ENCODE results near the gene DSCAM.
"Not testable (repeated sequence)": the region's sequence is repeated elsewhere in the genome, so short reads cannot be mapped to it uniquely, and the experiment has no call there.

DSCAM gene

GRCh38 chr21:40324389-40324788 is 522.6 kb downstream of the DSCAM start:
- Mint-ChIP-seq H3K4me3 (no peak overlapping the region), H3K9me3 (ENCODE audit: low read depth) (peaks cover 6% of the 10 kb centered on the region), H3K27me3 (no peaks in the 10 kb centered on the region), H3K4me1 (ENCODE audit: low read depth) (no peaks in the 10 kb centered on the region), H3K36me3 (no peaks in the 10 kb centered on the region), H3K27ac (no peak overlapping the region)

GRCh38 chr21:40320718-40321117 is 526.2 kb downstream of the DSCAM start:
- H3K4me1 Mint-ChIP-seq (ENCODE audit: low read depth); H3K36me3 Mint-ChIP-seq; H3K4me3 Mint-ChIP-seq; H3K9me3 Mint-ChIP-seq (ENCODE audit: low read depth); H3K27ac Mint-ChIP-seq; H3K27me3 Mint-ChIP-seq: not testable (repeated sequence)

GRCh38 chr21:40318371-40318770 is 528.6 kb downstream of the DSCAM start:
- H3K27me3 Mint-ChIP-seq: no peaks in the 10 kb centered on the region
- H3K36me3 Mint-ChIP-seq: no peaks in the 10 kb centered on the region
- H3K4me3 Mint-ChIP-seq: no peak overlapping the region
- no peak overlapping the region for H3K27ac Mint-ChIP-seq
- H3K4me1 Mint-ChIP-seq (ENCODE audit: low read depth): no peaks in the 10 kb centered on the region
- peaks cover 5% of the 10 kb centered on the region for H3K9me3 Mint-ChIP-seq (ENCODE audit: low read depth)

- Mint-ChIP-seq H3K4me1 (ENCODE audit: low read depth) (no peaks in the 10 kb centered on the region), H3K9me3 (ENCODE audit: low read depth) (peaks cover 5% of the 10 kb centered on the region), H3K36me3 (no peaks in the 10 kb centered on the region), H3K27me3 (no peaks in the 10 kb centered on the region), H3K27ac (no peak overlapping the region), H3K4me3 (no peak overlapping the region)
Observed at GRCh38 chr21:40316104-40316503, 530.9 kb downstream of the DSCAM start.

GRCh38 chr21:40315626-40316025 is 531.3 kb downstream of the DSCAM start:
- no peaks in the 10 kb centered on the region for H3K36me3 Mint-ChIP-seq
- no peak overlapping the region for H3K27ac Mint-ChIP-seq
- H3K27me3 Mint-ChIP-seq: no peaks in the 10 kb centered on the region
- H3K4me1 Mint-ChIP-seq (ENCODE audit: low read depth): no peaks in the 10 kb centered on the region
- H3K4me3 Mint-ChIP-seq: no peak overlapping the region
- H3K9me3 Mint-ChIP-seq (ENCODE audit: low read depth): peaks cover 5% of the 10 kb centered on the region

- Mint-ChIP-seq H3K27me3 (no peaks in the 10 kb centered on the region), H3K36me3 (no peaks in the 10 kb centered on the region), H3K27ac (no peak overlapping the region), H3K4me3 (no peak overlapping the region), H3K9me3 (ENCODE audit: low read depth) (peaks cover 5% of the 10 kb centered on the region), H3K4me1 (ENCODE audit: low read depth) (no peaks in the 10 kb centered on the region)
Observed at GRCh38 chr21:40313260-40313659, 533.7 kb downstream of the DSCAM start.

- H3K4me1 Mint-ChIP-seq (ENCODE audit: low read depth): no peaks in the 10 kb centered on the region
- no peak overlapping the region for H3K4me3 Mint-ChIP-seq
- H3K27me3 Mint-ChIP-seq: no peaks in the 10 kb centered on the region
- no peak overlapping the region for H3K27ac Mint-ChIP-seq
- H3K9me3 Mint-ChIP-seq (ENCODE audit: low read depth): peaks cover 21% of the 10 kb centered on the region
- H3K36me3 Mint-ChIP-seq: no peaks in the 10 kb centered on the region
Observed at GRCh38 chr21:40300300-40300699, 546.7 kb downstream of the DSCAM start.

- Mint-ChIP-seq H3K27me3 (no peaks in the 10 kb centered on the region), H3K27ac (no peak overlapping the region), H3K4me1 (ENCODE audit: low read depth) (no peaks in the 10 kb centered on the region), H3K9me3 (ENCODE audit: low read depth) (peaks cover 23% of the 10 kb centered on the region), H3K4me3 (no peak overlapping the region), H3K36me3 (no peaks in the 10 kb centered on the region)
Observed at GRCh38 chr21:40299451-40299850, 547.5 kb downstream of the DSCAM start.

- Mint-ChIP-seq H3K27ac (no peak overlapping the region), H3K36me3 (no peaks in the 10 kb centered on the region), H3K9me3 (ENCODE audit: low read depth) (peaks cover 12% of the 10 kb centered on the region), H3K4me3 (no peak overlapping the region), H3K27me3 (no peaks in the 10 kb centered on the region), H3K4me1 (ENCODE audit: low read depth) (no peaks in the 10 kb centered on the region)
Observed at GRCh38 chr21:40294345-40294744, 552.6 kb downstream of the DSCAM start.

GRCh38 chr21:40291560-40291959 is 555.4 kb downstream of the DSCAM start:
- Mint-ChIP-seq H3K27ac (no peak overlapping the region), H3K27me3 (peaks cover 2% of the 10 kb centered on the region), H3K36me3 (no peaks in the 10 kb centered on the region), H3K4me1 (ENCODE audit: low read depth) (no peaks in the 10 kb centered on the region), H3K4me3 (no peak overlapping the region), H3K9me3 (ENCODE audit: low read depth) (peaks cover 4% of the 10 kb centered on the region)

GRCh38 chr21:40284409-40284808 is 562.5 kb downstream of the DSCAM start:
- Mint-ChIP-seq H3K4me1 (ENCODE audit: low read depth) (no peaks in the 10 kb centered on the region), H3K9me3 (ENCODE audit: low read depth) (no peaks in the 10 kb centered on the region), H3K4me3 (no peak overlapping the region), H3K36me3 (no peaks in the 10 kb centered on the region), H3K27me3 (peaks cover 2% of the 10 kb centered on the region), H3K27ac (no peak overlapping the region)

- Mint-ChIP-seq H3K9me3 (ENCODE audit: low read depth) (no peaks in the 10 kb centered on the region), H3K27me3 (peaks cover 2% of the 10 kb centered on the region), H3K4me3 (no peak overlapping the region), H3K27ac (no peak overlapping the region), H3K36me3 (no peaks in the 10 kb centered on the region), H3K4me1 (ENCODE audit: low read depth) (no peaks in the 10 kb centered on the region)
Observed at GRCh38 chr21:40282912-40283886, 563.8 kb downstream of the DSCAM start.

- Mint-ChIP-seq H3K4me1 (ENCODE audit: low read depth) (no peaks in the 10 kb centered on the region), H3K27me3 (no peaks in the 10 kb centered on the region), H3K36me3 (no peaks in the 10 kb centered on the region), H3K4me3 (no peak overlapping the region), H3K9me3 (ENCODE audit: low read depth) (peaks cover 2% of the 10 kb centered on the region), H3K27ac (no peak overlapping the region)
Observed at GRCh38 chr21:40278345-40278744, 568.6 kb downstream of the DSCAM start.

GRCh38 chr21:40276001-40276400 is 571.0 kb downstream of the DSCAM start:
- Mint-ChIP-seq H3K4me1 (ENCODE audit: low read depth) (no peaks in the 10 kb centered on the region), H3K36me3 (no peaks in the 10 kb centered on the region), H3K27ac (no peak overlapping the region), H3K4me3 (no peak overlapping the region), H3K9me3 (ENCODE audit: low read depth) (peaks cover 2% of the 10 kb centered on the region), H3K27me3 (no peaks in the 10 kb centered on the region)

- no peak overlapping the region for H3K27ac Mint-ChIP-seq
- H3K4me3 Mint-ChIP-seq: no peak overlapping the region
- no peaks in the 10 kb centered on the region for H3K36me3 Mint-ChIP-seq
- H3K4me1 Mint-ChIP-seq (ENCODE audit: low read depth): no peaks in the 10 kb centered on the region
- H3K9me3 Mint-ChIP-seq (ENCODE audit: low read depth): no peaks in the 10 kb centered on the region
- H3K27me3 Mint-ChIP-seq: no peaks in the 10 kb centered on the region
Observed at GRCh38 chr21:40272037-40272436, 574.9 kb downstream of the DSCAM start.

GRCh38 chr21:40271164-40271563 is 575.8 kb downstream of the DSCAM start:
- no peaks in the 10 kb centered on the region for H3K4me1 Mint-ChIP-seq (ENCODE audit: low read depth)
- H3K36me3 Mint-ChIP-seq: no peaks in the 10 kb centered on the region
- no peaks in the 10 kb centered on the region for H3K27me3 Mint-ChIP-seq
- no peak overlapping the region for H3K27ac Mint-ChIP-seq
- H3K4me3 Mint-ChIP-seq: no peak overlapping the region
- H3K9me3 Mint-ChIP-seq (ENCODE audit: low read depth): no peaks in the 10 kb centered on the region

All from activated naive CD8-positive, alpha-beta T cell (primary cell).